Liver (tissue), 3 donors: ENCODE measurements around the gene NBPF1.
"Not testable (repeated sequence)": the region's sequence is repeated elsewhere in the genome, so short reads cannot be mapped to it uniquely, and the experiment has no call there.

Experiments used
- GABPA ChIP-seq, 2 donors: IDR thresholded peaks in 1 of 2; conservative IDR thresholded peaks in 1 of 2; 2 replicates each; pipeline ENCODE4 v1.6.1; 2016; ENCODE audit warnings: antibody characterized with exemption in 2 of 2, mild to moderate bottlenecking in 1 of 2, moderate library complexity in 1 of 2
- JUND ChIP-seq, 2 donors: IDR thresholded peaks; 2 replicates each; pipeline ENCODE4 v1.6.1; 2016; ENCODE audit warnings: antibody characterized with exemption in 2 of 2
- NR2F2 ChIP-seq: IDR thresholded peaks from 2 replicates; pipeline ENCODE4 v1.6.1; 2016; ENCODE audit warnings: antibody characterized with exemption
- RAD21 ChIP-seq, 2 donors: IDR thresholded peaks; 2 replicates each; pipeline ENCODE4 v1.6.1; 2016; ENCODE audit warnings: antibody characterized with exemption in 2 of 2, mild to moderate bottlenecking in 2 of 2
- TAF1 ChIP-seq: conservative IDR thresholded peaks from 2 replicates; pipeline ENCODE4 v1.6.1; 2016; ENCODE audit warnings: antibody characterized with exemption, mild to moderate bottlenecking
- YY1 ChIP-seq: IDR thresholded peaks from 2 replicates; pipeline ENCODE4 v1.6.1; 2016; ENCODE audit warnings: antibody characterized with exemption, mild to moderate bottlenecking
- TF ChIP-seq, protein P1 (sequence below): fragments of 150-350 bp; IDR thresholded peaks from 2 replicates; pipeline ENCODE4 v1.5.1; 2017; ENCODE audit warnings: improper control_type of control experiment, low read depth, low read length; ENCODE audit not compliant: missing input control
- TF ChIP-seq, protein P2 (sequence below): IDR thresholded peaks from 2 replicates; pipeline ENCODE4 v1.6.1; 2016; ENCODE audit warnings: antibody characterized with exemption
- TF ChIP-seq, protein P3 (sequence below): IDR thresholded peaks from 2 replicates; pipeline ENCODE4 v1.6.1; 2016; ENCODE audit warnings: antibody characterized with exemption
- TF ChIP-seq, protein P4 (sequence below): IDR thresholded peaks from 2 replicates; pipeline ENCODE4 v1.6.1; 2016; ENCODE audit warnings: antibody characterized with exemption
- TF ChIP-seq, protein P5 (sequence below): IDR thresholded peaks from 2 replicates; pipeline ENCODE4 v1.6.1; 2016; ENCODE audit warnings: antibody characterized with exemption, mild to moderate bottlenecking
- donor health status: healthy.
- donor health status: healthy.

DNA sequence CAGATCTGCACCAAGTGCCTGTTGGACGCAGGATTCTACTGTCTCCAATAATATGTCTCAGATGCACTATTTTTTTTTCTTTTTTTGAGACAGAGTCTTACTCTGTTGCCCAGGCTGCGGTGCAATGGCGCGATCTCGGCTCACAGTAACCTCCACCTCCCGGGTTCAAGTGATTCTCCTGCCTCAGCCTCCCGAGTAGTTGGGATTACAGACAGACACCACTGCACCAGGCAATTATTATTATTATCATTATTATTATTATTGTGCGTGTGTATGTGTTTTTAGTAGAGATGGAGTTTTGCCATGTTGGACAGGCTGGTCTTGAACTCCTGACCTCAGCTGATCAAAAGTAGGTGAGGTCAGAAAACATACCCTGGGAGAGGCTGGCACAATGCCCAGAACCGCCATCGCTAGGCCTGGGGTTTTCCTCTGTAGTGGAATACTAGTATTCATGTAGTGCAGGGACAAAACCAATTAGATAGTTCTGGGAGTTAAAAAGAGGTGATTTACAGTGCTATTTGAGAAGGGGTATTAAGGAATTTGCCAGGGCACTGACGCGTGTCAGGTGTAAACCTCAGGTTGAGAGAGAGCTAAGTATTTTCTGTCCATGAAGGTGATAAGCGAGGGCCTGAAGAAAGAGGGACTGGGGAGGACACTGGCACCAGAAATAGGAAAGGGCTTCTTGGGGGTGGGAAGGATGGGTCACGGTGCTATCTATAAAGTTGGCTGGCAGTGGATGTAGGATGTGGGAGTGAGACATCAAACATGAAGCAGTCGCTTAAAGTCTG, 100.5 kb downstream of the NBPF1 start:
- TF ChIP-seq, protein P1, sequence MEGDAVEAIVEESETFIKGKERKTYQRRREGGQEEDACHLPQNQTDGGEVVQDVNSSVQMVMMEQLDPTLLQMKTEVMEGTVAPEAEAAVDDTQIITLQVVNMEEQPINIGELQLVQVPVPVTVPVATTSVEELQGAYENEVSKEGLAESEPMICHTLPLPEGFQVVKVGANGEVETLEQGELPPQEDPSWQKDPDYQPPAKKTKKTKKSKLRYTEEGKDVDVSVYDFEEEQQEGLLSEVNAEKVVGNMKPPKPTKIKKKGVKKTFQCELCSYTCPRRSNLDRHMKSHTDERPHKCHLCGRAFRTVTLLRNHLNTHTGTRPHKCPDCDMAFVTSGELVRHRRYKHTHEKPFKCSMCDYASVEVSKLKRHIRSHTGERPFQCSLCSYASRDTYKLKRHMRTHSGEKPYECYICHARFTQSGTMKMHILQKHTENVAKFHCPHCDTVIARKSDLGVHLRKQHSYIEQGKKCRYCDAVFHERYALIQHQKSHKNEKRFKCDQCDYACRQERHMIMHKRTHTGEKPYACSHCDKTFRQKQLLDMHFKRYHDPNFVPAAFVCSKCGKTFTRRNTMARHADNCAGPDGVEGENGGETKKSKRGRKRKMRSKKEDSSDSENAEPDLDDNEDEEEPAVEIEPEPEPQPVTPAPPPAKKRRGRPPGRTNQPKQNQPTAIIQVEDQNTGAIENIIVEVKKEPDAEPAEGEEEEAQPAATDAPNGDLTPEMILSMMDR: not testable (repeated sequence)
- TF ChIP-seq RAD21 (IDR thresholded peaks at IDR 0.05); NR2F2; TAF1; YY1; JUND (IDR thresholded peaks at IDR 0.05); GABPA (IDR thresholded peaks at IDR 0.05 in 1 of 2, conservative IDR thresholded peaks at IDR 0.05 in 1 of 2): not testable (repeated sequence)
- TF ChIP-seq, protein P2, sequence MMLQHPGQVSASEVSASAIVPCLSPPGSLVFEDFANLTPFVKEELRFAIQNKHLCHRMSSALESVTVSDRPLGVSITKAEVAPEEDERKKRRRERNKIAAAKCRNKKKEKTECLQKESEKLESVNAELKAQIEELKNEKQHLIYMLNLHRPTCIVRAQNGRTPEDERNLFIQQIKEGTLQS: not testable (repeated sequence)
- TF ChIP-seq, protein P3, sequence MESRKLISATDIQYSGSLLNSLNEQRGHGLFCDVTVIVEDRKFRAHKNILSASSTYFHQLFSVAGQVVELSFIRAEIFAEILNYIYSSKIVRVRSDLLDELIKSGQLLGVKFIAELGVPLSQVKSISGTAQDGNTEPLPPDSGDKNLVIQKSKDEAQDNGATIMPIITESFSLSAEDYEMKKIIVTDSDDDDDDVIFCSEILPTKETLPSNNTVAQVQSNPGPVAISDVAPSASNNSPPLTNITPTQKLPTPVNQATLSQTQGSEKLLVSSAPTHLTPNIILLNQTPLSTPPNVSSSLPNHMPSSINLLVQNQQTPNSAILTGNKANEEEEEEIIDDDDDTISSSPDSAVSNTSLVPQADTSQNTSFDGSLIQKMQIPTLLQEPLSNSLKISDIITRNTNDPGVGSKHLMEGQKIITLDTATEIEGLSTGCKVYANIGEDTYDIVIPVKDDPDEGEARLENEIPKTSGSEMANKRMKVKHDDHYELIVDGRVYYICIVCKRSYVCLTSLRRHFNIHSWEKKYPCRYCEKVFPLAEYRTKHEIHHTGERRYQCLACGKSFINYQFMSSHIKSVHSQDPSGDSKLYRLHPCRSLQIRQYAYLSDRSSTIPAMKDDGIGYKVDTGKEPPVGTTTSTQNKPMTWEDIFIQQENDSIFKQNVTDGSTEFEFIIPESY: not testable (repeated sequence)
- TF ChIP-seq, protein P4, sequence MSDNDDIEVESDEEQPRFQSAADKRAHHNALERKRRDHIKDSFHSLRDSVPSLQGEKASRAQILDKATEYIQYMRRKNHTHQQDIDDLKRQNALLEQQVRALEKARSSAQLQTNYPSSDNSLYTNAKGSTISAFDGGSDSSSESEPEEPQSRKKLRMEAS: not testable (repeated sequence)
- TF ChIP-seq, protein P5, sequence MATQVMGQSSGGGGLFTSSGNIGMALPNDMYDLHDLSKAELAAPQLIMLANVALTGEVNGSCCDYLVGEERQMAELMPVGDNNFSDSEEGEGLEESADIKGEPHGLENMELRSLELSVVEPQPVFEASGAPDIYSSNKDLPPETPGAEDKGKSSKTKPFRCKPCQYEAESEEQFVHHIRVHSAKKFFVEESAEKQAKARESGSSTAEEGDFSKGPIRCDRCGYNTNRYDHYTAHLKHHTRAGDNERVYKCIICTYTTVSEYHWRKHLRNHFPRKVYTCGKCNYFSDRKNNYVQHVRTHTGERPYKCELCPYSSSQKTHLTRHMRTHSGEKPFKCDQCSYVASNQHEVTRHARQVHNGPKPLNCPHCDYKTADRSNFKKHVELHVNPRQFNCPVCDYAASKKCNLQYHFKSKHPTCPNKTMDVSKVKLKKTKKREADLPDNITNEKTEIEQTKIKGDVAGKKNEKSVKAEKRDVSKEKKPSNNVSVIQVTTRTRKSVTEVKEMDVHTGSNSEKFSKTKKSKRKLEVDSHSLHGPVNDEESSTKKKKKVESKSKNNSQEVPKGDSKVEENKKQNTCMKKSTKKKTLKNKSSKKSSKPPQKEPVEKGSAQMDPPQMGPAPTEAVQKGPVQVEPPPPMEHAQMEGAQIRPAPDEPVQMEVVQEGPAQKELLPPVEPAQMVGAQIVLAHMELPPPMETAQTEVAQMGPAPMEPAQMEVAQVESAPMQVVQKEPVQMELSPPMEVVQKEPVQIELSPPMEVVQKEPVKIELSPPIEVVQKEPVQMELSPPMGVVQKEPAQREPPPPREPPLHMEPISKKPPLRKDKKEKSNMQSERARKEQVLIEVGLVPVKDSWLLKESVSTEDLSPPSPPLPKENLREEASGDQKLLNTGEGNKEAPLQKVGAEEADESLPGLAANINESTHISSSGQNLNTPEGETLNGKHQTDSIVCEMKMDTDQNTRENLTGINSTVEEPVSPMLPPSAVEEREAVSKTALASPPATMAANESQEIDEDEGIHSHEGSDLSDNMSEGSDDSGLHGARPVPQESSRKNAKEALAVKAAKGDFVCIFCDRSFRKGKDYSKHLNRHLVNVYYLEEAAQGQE: not testable (repeated sequence)
